ENCODE data around the gene CYGB. TPM values are rescaled to one million over a fixed set of nuclear protein-coding genes. Genes with fewer than 3 reads are reported as not detected.
A peak's percentile ranks its signal among the peaks of the same experiment; 100 is the strongest.

The CYGB gene
- total RNA-seq, 1 donor from 2014 or later = 12.2 TPM

DNA sequence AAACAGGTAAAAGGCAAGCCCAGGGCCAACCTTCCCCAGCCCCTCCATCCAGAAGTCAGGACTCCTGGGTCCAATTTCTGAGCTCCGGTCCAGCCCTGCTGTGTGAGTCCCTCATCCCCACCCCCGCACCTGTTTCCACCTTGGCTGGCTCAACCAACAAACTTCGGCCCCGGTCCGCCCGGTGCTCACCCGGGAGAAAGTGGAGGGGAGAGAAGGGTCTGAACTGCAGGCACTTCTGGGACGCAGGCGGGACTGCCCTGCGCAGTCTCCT lies 36.8 kb downstream of the CYGB start:
- DNase-seq = no peak

DNA sequence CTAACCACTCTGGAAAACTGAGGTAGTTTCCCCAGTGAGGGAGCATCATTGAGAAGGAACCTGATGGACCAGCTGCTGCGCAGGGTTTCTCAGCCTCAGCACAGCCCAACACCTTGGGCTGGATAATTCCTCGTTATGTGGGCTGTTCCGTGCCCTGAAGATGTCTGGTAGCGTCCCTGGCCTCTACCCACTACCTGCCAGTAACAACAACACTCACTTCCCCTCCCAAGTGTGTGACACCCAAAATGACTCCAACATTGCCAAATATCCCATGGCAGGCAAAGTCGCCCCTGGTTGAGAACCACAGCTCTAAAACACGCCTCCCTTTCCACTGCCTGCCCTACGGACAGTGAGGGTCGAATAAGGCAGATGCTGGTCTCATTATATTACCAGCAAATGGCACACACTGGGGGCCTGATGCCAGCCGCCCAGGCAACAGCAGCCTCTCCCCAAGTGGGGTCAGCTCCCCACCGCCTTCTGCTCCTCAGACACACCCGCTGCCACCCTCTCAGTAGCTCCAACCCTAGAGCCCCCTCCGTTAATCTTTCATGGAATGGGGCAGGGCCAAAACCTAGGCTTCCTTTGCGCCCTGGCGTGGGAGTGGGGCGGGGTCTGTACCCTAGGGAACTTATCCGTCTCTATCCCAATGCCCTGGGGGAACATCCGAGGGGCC lies 37.3 kb downstream of the CYGB start:
- DNase-seq = no peak

DNA sequence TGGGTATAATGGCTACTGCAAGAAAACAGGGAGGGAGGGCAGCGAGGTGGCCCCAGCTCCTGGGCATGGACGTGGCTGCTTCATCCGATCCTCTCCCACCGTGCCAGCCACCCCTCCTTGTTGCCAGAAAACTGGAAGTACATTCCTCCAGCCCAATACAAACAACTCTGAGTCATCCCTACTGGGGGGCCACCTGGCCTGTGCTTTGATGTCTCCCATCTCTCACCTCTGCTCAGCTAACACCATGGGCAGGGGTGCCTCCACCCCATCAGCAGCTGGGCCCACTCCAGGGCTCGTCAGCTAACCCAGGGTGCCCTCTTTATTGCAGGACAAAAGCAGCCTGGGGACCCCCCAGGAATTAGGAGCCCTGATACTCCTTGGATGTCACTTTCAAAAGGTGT lies 38.2 kb downstream of the CYGB start:
- no peak for DNase-seq

DNA sequence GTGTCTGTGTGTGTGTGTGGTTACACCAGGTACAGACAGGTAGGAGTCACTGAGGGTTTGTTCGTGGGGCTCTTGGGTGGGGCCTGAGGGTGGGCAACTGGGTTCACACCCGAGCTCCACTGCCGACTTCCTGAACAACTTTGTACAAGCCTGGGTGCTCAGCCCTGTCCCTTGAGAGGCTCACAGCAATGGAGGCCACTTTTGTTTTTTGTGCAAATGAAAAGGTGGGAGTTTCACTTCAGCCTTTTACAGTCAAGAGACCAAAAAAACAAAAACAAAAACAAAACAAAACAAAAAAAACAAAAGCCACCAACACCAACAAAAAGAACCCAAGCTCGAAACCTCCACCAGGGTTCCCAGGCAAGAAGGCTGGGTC lies 38.6 kb downstream of the CYGB start:
- no peak for DNase-seq

DNA sequence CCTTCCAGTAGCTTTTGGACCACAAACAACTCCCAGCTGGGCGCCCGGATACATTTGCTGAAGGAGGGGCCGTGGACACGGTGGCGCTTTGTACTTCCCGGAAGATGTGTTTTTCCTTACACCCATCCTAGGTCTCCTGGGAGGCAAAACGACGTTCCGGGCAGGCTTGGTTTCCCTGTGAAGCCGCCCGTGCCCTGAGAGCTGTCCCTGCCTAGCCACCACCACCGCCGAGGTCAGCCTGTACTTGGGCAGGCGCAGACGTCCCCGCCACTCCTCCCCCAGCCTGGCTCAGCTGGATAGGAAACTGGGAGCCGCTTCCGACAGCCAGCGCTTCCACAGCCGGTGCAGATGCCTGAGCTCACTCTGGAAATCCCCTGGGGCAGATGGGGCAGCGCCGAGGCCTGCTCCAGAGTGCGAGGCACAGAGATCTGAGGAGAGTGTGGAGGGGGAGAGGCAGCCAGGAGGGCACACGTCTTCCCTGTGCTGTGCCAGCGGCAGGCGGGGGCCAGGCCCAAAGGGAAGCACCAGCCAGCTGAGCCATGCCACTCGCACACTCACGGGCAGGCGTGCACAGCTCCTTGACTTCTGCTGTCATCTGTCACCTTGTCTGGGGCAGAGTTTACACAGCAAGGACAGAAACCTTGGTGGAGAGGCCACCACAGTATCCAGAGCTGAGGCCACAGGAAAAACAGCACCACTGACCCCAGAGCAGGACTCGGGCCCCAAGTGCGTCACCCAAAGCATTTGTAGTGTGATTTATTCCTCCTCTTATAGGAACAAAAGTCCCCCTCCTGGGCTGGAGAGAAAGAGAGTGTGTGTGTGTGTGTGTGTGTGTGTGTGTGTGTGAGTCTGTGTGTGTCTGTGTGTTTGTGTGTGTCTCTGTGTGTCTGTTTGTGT lies 39.3 kb downstream of the CYGB start:
- DNase-seq = peak; percentile 82

DNA sequence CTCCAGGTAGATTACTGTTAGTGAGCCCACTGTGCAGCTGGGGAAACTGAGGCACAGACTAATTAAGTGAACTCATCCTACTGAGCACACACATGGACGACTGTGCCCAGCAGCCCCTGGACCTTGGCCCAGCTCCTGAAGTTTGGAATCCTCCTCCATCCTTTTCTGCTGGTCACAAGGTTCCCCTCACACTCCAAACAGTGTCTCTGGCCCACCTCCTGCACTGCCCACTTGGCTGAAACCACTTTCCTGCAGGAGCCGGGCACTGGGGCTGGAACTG lies 39.9 kb downstream of the CYGB start:
- DNase-seq = no peak

DNA sequence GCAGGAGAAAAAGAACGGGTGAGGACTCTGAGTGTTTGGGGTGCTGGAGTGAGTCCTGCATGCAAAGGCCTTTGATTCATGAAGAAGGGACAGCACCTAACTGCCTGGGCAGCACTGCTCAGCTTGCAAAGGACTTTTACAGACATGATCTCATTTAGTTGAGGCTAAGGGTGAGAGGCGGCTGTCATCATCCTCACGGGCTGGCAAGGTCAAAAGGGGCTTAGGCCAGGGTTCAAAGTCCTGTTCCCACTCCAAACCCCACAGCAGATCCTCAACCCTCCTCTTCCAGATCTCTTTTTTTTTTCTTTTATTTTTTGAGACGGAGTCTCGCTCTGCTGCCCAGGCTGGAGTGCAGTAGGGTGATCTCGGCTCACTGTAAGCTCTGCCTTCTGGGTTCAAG lies 41.0 kb downstream of the CYGB start:
- no peak for DNase-seq

DNA sequence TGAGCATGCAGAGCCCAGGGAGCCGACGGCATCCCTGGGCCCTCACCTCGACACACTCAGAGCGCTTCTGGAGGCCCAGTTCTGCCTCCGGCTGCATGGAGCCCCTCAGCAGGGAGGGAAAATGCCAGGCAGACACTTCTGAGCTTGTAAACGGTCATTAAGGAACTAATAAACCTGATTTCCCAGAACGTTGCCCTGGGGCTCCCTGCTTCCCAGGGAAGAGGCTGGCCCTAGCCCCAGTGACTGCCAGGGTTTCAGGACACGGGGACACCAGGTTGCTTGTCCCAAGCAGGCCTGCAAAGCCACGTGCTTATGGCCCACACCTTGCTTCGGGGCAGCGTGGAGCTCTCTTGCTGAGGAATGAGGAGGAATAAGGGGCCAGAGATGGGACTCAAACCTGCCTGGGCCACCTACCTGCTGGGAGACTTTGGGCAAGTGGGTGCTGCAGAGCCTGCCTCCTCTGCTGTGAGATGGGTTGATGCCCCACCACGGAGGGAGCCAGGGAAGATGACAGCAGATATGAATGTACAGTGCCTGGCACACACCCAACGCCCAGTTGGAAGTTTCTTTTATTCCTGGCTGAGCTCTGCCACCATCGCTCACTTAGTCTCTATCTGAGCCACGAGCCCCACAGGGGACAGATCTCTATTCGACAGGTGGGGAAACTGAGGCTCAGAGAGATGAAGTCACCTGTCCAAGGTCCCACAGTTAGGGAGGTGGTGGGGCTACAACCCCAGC lies 41.7 kb downstream of the CYGB start:
- DNase-seq = no peak

DNA sequence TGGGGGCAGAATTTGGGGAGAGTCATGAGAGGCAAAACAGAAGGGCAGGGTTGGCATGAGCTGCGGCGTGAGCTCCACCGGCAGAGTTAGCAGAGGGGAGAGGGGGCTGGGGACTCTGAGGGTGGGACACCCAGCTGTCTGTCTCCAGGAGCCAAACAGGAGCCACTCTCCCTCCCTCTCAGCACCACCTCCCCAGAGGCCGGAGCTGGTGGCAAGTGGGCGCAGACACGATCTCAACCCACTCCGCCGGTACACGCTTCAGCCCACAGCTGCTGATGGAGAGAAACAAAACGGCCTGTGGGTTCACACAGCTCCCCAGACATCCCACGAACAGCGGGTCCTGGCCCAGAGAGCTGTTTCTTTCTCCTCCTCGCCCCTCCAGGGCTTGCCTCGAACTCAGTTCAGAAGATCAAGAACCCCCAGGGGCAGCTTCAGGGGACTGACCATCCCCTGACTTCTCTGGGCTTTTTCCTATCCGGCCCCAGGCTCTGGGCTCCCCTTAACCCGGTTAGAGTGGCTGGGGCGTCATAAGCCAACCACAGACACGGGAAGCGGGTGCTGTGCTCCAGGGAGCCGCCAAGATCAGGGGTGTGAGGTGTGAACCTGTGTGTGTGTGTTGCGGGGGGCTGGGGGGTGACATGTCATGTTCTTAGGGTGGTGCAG lies 43.9 kb downstream of the CYGB start:
- DNase-seq = no peak

DNA sequence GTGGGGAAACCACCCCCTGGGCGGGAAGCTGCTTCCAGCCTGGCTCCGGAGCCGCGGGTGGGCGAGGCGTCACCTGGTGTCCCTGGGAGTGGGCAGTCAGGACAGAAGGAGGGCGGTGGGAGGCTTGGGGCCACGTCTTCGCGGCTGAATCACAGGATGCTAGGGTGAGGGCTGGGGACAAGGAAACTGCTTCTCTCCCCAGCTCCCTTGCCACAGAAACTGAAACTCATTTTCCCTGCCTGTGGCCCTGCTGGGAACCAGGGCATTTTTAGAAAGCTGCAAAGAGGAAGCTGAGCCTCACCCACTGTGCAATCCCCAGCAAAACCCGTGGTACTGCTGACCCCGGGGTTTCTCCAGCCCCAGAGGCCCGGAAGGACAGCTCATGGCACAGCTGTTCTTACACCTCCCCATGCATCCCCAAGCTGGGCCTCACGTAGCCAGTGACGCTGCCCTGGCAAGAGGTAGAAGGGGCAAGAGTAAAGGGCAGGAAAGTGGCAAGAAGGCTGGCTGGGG lies 44.5 kb downstream of the CYGB start:
- DNase-seq = peak; percentile 70

DNA sequence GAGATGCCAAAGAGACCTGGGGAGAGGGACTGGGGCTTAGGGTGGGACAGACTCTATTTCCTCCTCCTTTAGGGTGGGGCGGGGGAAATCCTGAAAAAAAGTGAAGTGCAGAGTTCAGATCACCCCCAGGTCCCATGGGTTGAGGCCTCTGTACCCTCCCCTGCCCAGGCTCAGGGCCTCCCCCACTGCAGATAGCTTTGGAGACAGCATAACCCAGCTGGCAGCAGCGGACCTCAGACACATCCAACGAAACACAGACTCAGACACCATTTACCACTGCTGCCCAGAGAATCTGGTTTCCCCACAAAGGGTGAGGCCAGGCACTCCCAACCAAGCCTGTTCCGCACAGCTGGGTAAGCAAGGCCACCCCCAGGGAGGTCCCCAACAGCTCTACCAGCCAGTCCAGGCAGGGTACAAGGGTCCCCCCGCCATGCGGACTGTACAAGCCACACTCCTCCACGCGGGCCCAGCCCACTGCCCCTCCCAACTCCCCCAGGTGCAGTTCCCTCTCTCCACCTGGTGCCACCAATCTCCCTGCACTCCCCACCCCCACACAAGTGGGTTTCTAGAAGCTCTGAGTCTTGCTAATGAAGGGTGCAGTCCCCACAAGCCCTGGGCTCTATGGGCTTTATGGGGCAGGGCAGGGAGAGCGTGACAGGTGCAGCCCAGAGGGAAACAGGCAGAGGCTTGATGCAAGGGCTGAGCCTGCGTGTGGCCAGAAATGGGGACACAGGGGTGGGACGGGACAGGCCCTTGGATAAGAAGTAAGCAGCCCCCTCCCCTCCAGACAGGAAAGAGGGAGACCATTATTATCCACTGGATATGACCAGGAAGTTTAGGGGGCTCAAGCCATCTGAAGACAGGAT lies 45.2 kb downstream of the CYGB start:
- peak; percentile 48 for DNase-seq

DNA sequence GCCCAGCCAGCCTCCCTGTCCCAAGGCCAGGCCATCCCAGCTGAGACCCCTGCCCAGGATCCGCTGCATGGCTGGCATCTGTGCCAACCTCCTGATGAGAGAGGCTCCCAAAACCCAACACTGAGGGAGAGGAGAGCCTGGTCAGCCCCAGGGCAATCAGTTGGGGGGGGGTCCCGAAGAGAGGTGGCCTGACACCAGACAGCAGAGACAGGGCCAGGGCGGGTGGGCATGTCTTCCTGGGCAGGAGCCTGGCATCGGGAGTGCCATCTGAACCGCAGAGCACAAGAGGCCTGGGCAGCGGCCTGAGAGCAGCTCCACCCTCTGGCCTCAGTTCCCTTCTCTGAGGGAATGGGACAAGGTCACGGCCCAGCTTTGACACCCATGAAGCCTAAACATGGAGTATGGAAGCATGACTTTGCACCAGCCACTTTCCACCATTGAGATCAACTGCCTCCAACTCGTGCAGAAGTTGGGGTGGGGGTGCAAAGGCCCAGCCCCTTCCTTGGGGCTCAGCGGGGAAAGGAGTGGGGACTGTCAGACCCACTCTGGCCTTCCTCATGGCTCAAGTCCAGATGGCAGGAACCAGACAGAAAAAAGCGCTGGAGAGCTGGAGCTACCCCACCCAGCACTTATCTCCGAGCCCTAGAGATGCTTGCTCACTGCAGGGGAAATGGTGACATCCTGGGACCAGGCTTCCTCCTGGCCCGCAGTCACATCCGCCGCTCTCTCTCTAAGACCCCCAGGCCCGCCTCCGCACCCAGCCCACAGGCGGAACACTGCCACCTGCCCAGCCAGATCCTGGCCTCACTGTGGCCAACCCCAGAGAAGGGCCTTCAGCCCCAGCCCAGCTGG lies 46.0 kb downstream of the CYGB start:
- no peak for DNase-seq

DNA sequence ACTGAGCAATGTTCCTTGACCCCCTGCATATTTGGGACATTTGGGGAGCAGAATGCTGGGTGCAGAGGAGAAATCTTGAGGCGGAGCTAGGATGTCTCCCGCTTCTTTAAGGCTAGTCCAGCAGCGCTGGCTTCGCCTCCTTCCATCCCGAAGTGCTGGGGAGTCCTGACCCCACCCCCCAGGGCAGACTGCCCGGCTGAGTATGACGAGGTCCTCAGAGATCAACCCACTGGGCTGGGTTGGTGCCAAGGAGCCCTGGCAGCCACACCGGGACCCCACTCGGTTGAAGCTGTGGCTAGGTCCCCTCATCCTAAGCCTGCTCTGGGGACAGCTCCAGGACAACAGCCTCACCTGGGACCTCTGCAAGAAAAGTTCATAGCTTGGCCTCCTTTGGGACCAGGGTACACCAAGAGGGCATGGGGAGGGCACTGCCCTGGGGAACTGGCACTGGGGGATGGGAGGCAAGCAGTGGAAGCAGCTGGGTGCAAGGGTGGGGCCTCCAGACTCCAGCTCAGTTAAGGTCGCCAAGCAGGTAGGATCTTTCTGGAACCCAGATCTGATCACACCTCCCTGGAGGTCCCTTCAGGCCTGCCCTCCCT lies 47.3 kb downstream of the CYGB start:
- no peak for DNase-seq

DNA sequence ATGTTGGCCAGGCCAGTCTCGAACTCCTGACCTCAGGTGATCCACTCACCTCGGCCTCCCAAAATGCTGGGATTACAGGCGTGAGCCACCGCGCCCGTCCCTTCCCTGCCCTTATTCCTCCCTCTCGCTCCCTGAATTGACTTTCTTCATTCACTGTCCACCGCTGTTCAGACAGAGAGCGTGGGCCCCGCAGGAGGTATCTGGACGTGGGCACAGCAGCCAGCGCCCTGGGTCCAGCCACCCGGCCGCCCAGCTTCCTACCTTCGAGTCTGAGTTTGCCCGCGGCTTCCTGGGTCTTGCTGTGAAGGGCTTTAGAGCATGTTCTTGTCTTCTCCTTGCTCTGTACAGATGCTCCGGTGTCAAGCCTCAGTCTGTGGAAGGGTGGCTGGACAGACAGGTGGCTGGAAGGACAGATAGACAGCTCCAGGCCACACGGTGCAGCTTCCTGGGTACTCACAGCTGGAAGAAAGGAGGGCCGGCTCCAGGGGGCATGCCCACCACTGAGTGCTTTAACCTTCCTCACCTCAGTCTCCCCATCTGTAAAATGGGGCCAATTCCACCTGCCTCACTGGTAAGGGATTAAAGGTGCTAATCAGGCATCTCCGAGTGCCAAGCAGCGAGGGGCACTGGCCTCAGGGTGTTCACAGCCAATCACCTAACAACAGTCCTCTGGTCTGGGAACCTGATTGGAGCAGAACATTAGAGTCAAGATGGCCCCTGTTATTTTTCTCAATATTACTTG lies 49.9 kb downstream of the CYGB start:
- no peak for DNase-seq

DNA sequence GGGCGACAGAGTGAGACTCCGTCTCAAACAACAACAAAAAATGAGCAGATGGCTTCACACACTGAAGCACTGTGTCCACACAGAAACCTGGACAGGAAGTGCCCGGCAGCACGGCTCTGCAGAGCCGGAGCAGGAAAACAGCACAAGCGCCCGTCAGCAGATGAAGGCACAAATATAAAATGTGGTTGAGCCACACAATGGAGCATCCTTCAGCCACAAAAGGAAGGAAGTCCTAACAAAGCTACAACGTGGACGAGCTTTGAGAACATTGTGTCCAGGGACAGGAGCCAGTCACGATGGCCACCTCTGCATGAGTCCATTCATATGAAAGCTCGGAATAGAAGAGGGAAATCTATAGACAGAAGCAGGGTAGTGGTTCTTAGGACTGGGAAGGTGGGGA lies 51.9 kb downstream of the CYGB start:
- no peak for DNase-seq

DNA sequence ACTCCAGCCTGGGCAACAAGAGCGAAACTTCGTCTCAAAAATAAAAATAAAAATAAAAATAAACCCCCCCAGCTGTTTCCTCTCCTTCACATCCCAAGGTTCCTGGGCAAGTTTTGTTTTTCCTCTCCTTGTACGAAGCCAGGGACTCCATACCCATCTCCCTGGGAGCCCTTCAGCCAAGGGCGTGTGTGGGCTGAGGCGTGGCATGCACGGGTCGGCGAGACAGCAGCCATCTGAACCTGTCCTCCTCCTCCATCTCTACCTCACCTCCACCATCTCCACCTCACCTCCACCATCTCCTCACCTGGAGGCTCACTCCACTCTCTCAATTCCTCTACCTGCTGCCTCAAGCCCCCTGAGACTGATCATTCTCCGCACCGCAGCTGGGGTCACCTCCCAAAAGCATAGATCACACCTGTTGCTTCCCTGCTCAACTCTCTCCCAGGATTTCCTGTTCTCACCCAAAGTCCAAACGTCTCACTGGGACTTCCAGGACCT lies 53.2 kb downstream of the CYGB start:
- no peak for DNase-seq

DNA sequence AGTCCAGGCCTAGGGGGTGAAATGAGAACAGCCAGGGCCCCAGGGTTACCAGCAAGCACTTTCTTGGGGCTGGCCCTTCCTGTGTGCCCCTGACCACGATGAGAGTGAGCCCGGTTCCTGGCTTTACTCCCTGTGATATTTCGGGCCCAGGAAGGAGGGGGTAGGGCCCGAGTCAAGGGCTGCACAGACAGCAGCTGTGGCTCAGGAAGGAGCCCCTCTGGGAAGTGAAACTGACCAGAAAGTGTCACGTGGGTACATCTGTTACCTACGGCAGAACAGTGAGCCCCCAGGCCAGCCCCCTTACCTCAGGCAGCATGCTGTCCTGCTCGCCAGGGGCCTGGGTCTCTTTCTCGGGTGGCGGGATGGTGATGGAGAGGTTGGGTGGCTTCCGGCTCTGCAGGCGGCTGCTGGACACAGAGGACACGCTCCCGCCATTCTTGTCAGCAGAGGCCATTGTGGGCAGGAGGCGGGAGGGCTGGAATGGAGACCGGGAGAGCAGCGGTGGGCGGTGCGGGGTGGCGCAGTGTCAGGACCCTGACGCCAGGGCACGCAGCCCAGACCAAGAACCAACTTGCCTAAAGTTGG lies 56.3 kb downstream of the CYGB start:
- peak; percentile 65 for DNase-seq

DNA sequence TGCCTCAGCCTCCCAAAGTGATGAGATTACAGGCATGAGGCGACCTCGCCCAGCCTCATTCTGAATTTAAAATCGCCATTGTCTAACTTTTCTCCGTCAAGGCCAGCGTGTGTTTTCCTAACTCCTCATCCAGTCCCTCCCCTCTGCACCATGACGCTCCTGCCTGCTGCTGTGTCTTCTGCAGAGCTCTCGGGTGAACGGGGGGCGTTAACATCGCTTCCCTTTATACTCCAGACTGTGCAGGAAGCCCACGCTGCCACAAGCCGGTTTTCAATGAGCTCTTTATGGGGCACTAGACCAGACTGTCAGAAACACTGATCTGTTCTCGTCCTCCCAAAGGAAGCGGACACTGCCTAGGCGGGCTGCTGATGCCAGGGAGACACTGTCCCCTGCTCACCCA lies 56.9 kb downstream of the CYGB start:
- peak; percentile 74 for DNase-seq

DNA sequence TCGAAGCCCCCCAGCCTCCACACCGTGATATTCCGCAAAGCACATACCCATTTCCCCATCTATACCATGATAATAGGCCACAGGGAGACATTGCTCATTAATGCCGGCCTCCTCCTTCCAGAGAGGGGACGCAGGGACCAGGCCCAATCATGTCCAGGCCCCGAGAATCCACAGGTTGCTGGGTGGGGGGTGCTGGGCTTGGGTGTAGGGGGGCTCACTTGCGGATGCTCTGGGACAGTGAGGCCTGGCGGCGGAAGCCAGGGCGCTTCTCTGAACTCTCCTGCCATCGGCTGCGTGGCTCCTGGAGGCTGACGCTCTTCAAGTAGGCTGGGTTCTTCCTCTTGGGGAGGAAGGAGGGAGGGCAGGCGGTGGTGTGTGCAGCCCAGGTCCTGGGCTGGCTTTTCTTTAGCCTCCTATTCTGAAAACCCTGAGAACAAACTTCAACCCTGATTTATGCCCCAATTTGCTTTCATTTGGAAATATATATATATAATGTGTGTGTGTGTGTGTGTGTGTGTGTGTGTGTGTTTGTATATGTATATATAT lies 57.9 kb downstream of the CYGB start:
- DNase-seq = no peak
